H1 (cell line): Measurements from ENCODE around the gene DYNLT2. TPM values are rescaled to one million over a fixed set of nuclear protein-coding genes. Genes with fewer than 3 reads are reported as not detected.

Source experiments
- CTCF ChIA-PET: fragments of 300-600 bp; sonication (Branson Sonifier 250); formaldehyde crosslinking; loops from one replicate; lab custom pipeline; 2021; ENCODE audit not compliant: partially characterized antibody; lab: Charles Lee
- POLR2A ChIA-PET: fragments of 300-600 bp; sonication (Branson Sonifier 250); formaldehyde crosslinking; loops from one replicate; lab custom pipeline; 2021; ENCODE audit warnings: inconsistent platforms; ENCODE audit not compliant: partially characterized antibody; lab: Charles Lee
- DNase-seq, 2 experiments: peaks; one replicate each; pipeline versions ENCODE4 v3.0.0 to v3.0.0-alpha.2; 2010 to 2022; ENCODE audit warnings: low spot score in 2 of 2, low read depth in 1 of 2, mixed read lengths in 1 of 2
- FAIRE-seq: peaks from 2 replicates; lab custom pipeline; 2011; peaks lifted over from hg19 to GRCh38; lab: Jason Lieb, UNC
- H2AFZ ChIP-seq: 2 replicates; pipeline ENCODE4 v1.8.1; 2012; ENCODE audit warnings: low read length, inconsistent platforms
- H2AK5ac ChIP-seq: 2 replicates; pipeline ENCODE4 v1.6.1; 2013; ENCODE audit warnings: low read depth, low read length
- H2BK120ac ChIP-seq: replicated peaks from 2 replicates; pipeline ENCODE3; 2013; ENCODE audit warnings: low read depth, low read length, inconsistent platforms
- H2BK12ac ChIP-seq: 2 replicates; pipeline ENCODE4 v1.6.1; 2013; ENCODE audit warnings: low read depth, low read length
- H2BK15ac ChIP-seq: 2 replicates; pipeline ENCODE4 v1.6.1; 2013; ENCODE audit warnings: low read length
- H2BK20ac ChIP-seq: 2 replicates; pipeline ENCODE4 v1.6.1; 2013; ENCODE audit warnings: low read length
- H2BK5ac ChIP-seq: 2 replicates; pipeline ENCODE4 v1.6.1; 2013; ENCODE audit warnings: low read depth, low read length
- H3K14ac ChIP-seq: 2 replicates; pipeline ENCODE4 v1.6.1; 2013; ENCODE audit warnings: inconsistent platforms; ENCODE audit not compliant: insufficient read length
- H3K18ac ChIP-seq: 2 replicates; pipeline ENCODE4 v1.6.1; 2013; ENCODE audit warnings: low read length; ENCODE audit errors: extremely low read depth
- H3K23ac ChIP-seq: 2 replicates; pipeline ENCODE4 v1.6.1; 2013; ENCODE audit warnings: inconsistent platforms; ENCODE audit not compliant: insufficient read length
- H3K23me2 ChIP-seq: 2 replicates; pipeline ENCODE4 v1.6.1; 2013; ENCODE audit warnings: low read depth, low read length
- H3K27ac ChIP-seq: 2 replicates; pipeline ENCODE4 v1.6.1; 2011; ENCODE audit warnings: low read depth, low read length, inconsistent platforms
- H3K27me3 ChIP-seq, 4 experiments: replicated peaks in 1 of 4; 1 replicate in 1 of 4; 2 replicates in 3 of 4; pipeline versions ENCODE4 v1.6.1 to v1.8.1; 2011 to 2013; ENCODE audit warnings: low read length in 3 of 4, mild to moderate bottlenecking in 3 of 4, inconsistent platforms in 2 of 4, mixed read lengths in 2 of 4, moderate library complexity in 1 of 4; ENCODE audit not compliant: control insufficient read depth in 3 of 4, insufficient read depth in 3 of 4; ENCODE audit errors: extremely low read depth in 1 of 4
- H3K36me3 ChIP-seq, 4 experiments: 2 replicates each; pipeline versions ENCODE4 v1.6.1 to v1.8.1; 2011 to 2013; ENCODE audit warnings: mild to moderate bottlenecking in 4 of 4, low read length in 3 of 4, moderate library complexity in 2 of 4, control low read depth in 1 of 4, inconsistent platforms in 1 of 4; ENCODE audit not compliant: insufficient read depth in 4 of 4, control insufficient read depth in 2 of 4
- H3K4ac ChIP-seq: replicated peaks from 2 replicates; pipeline ENCODE3; 2013; ENCODE audit warnings: low read length, low read depth, mixed read lengths, inconsistent platforms; ENCODE audit not compliant: insufficient read length
- H3K4me1 ChIP-seq, 4 experiments: replicated peaks in 1 of 4; 1 replicate in 1 of 4; 2 replicates in 3 of 4; pipeline versions ENCODE4 v1.6.1 to v1.8.1; 2011 to 2013; ENCODE audit warnings: low read length in 3 of 4, inconsistent platforms in 2 of 4, mixed read lengths in 1 of 4; ENCODE audit not compliant: insufficient read depth in 4 of 4, control insufficient read depth in 3 of 4
- H3K4me2 ChIP-seq, 2 experiments: 2 replicates each; pipeline versions ENCODE4 v1.6.1 to v1.8.1; 2011 to 2013; ENCODE audit warnings: low read depth in 2 of 2, low read length in 2 of 2, control low read depth in 1 of 2, inconsistent platforms in 1 of 2, mild to moderate bottlenecking in 1 of 2; ENCODE audit not compliant: insufficient read depth in 1 of 2
- H3K4me3 ChIP-seq, 4 experiments: fragments of 200-600, 300-600 bp in 1 of 4; sonication (generic), shearing (Covaris generic), sonication (Bioruptor Twin) in 1 of 4; 2 replicates each; pipeline versions ENCODE4 v1.5.1 to v1.8.1; 2011 to 2016; ENCODE audit warnings: low read length in 4 of 4, low read depth in 3 of 4, control low read depth in 2 of 4, inconsistent platforms in 2 of 4, mild to moderate bottlenecking in 2 of 4, mixed read lengths in 1 of 4, moderate library complexity in 1 of 4; ENCODE audit not compliant: insufficient read depth in 2 of 4; ENCODE audit errors: extremely low read depth in 1 of 4
- H3K56ac ChIP-seq: replicated peaks from 2 replicates; pipeline ENCODE3; 2013; ENCODE audit warnings: low read depth, mild to moderate bottlenecking, mixed read lengths, low read length, inconsistent platforms; ENCODE audit not compliant: insufficient read length
- H3K79me1 ChIP-seq: 2 replicates; pipeline ENCODE4 v1.6.1; 2013; ENCODE audit warnings: low read depth, low read length, control low read depth
- H3K79me2 ChIP-seq, 2 experiments: 2 replicates each; pipeline versions ENCODE4 v1.6.1 to v1.8.1; 2012 to 2013; ENCODE audit warnings: low read length in 2 of 2, mild to moderate bottlenecking in 2 of 2, inconsistent platforms in 1 of 2; ENCODE audit not compliant: insufficient read depth in 2 of 2, control insufficient read depth in 1 of 2
- H3K9ac ChIP-seq, 4 experiments: replicated peaks in 1 of 4; 1 replicate in 1 of 4; 2 replicates in 3 of 4; pipeline versions ENCODE4 v1.6.1 to v1.8.1; 2011 to 2013; ENCODE audit warnings: low read depth in 3 of 4, low read length in 3 of 4, control low read depth in 2 of 4, mild to moderate bottlenecking in 2 of 4, moderate library complexity in 2 of 4, inconsistent platforms in 1 of 4; ENCODE audit errors: extremely low read depth in 1 of 4
- H3K9me3 ChIP-seq, 2 experiments: 2 replicates each; pipeline versions ENCODE4 v1.6.1 to v1.8.1; 2012 to 2013; ENCODE audit warnings: mild to moderate bottlenecking in 2 of 2, moderate library complexity in 2 of 2, control low read depth in 1 of 2, inconsistent platforms in 1 of 2, low read depth in 1 of 2, low read length in 1 of 2, mixed read lengths in 1 of 2; ENCODE audit not compliant: insufficient read depth in 2 of 2
- H4K20me1 ChIP-seq, 2 experiments: replicated peaks in 1 of 2; 2 replicates each; pipeline versions ENCODE3 to v1.8.1; 2011 to 2013; ENCODE audit warnings: inconsistent platforms in 2 of 2, low read length in 2 of 2, mild to moderate bottlenecking in 1 of 2; ENCODE audit not compliant: insufficient read depth in 2 of 2, control insufficient read depth in 1 of 2
- H4K5ac ChIP-seq: 2 replicates; pipeline ENCODE4 v1.6.1; 2013; ENCODE audit warnings: low read length, low read depth, mixed read lengths, inconsistent platforms; ENCODE audit not compliant: insufficient read length
- H4K8ac ChIP-seq: 2 replicates; pipeline ENCODE4 v1.8.0; 2013; ENCODE audit warnings: mild to moderate bottlenecking, moderate library complexity, low read length, inconsistent platforms; ENCODE audit not compliant: insufficient read depth; ENCODE audit errors: extremely low read depth
- H4K91ac ChIP-seq: replicated peaks from 2 replicates; pipeline ENCODE3; 2013; ENCODE audit warnings: low read length, mixed read lengths, inconsistent platforms; ENCODE audit not compliant: insufficient read length
- CHD2 ChIP-seq: IDR thresholded peaks from 2 replicates; pipeline ENCODE4 v1.6.1; 2012; ENCODE audit warnings: low read length, improper control_type of control experiment
- HDAC2 ChIP-seq, 2 experiments: fragments of 300-600 bp in 1 of 2; sonication (generic) in 1 of 2; IDR thresholded peaks; 2 replicates each; pipeline ENCODE4 v1.6.1; 2011 to 2012; ENCODE audit warnings: low read depth in 2 of 2, low read length in 2 of 2, mild to moderate bottlenecking in 2 of 2, moderate library complexity in 2 of 2, borderline replicate concordance in 1 of 2, inconsistent platforms in 1 of 2
- KDM1A ChIP-seq: fragments of 200-600, 300-600 bp; sonication (generic); IDR thresholded peaks from 2 replicates; pipeline ENCODE4 v1.7.1; 2016; ENCODE audit warnings: mild to moderate bottlenecking, low read length, borderline replicate concordance
- POU5F1 ChIP-seq: IDR thresholded peaks from 2 replicates; pipeline ENCODE4 v1.6.1; 2011; ENCODE audit warnings: low read depth, mild to moderate bottlenecking, low read length, moderate library complexity
- SAP30 ChIP-seq: fragments of 300-600 bp; sonication (generic); IDR thresholded peaks from 2 replicates; pipeline ENCODE4 v1.7.1; 2012; ENCODE audit warnings: low read length, moderate library complexity, mild to moderate bottlenecking, inconsistent platforms; ENCODE audit not compliant: insufficient read depth, insufficient replicate concordance
- TCF12 ChIP-seq: IDR thresholded peaks from 2 replicates; pipeline ENCODE4 v1.6.1; 2011; ENCODE audit warnings: low read depth, mild to moderate bottlenecking, low read length
- ZNF274 ChIP-seq: IDR thresholded peaks from 2 replicates; pipeline ENCODE4 v1.7.0; 2012; ENCODE audit warnings: low read length, borderline replicate concordance; ENCODE audit errors: extremely low read depth
- WGBS, 2 experiments: shearing (Covaris generic) in 1 of 2; methylation state at CpG; one replicate each; pipeline versions ENCODE4 v1.1.6 to v1.1.7; 2013 to 2015; ENCODE audit warnings: low lambda C conversion rate in 2 of 2, mixed read lengths in 2 of 2, inconsistent platforms in 1 of 2, low coverage in 1 of 2, missing lambda C conversion rate in 1 of 2; ENCODE audit not compliant: insufficient replicate concordance in 2 of 2, insufficient coverage in 1 of 2, insufficient read length in 1 of 2; ENCODE audit errors: extremely low coverage in 1 of 2, missing lambda C conversion rate in 1 of 2; 5-methylcytosine and 5-hydroxymethylcytosine counted together
- polyA plus RNA-seq, 7 experiments: library from polyadenylated mRNA; depleted of rRNA in 3 of 7; stranded (reverse) in 5 of 7; unstranded in 2 of 7; fragments of >200 nt in 5 of 7; fragments of 200-250 nt in 2 of 7; gene quantifications; 1 replicate in 5 of 7; 2 replicates in 1 of 7; 4 replicates in 1 of 7; pipeline versions ENCODE4 v1.2.1 to v1.2.3, GENCODE V29; 2011 to 2013; ENCODE audit warnings: missing spikeins in 2 of 7, mixed read lengths in 2 of 7
- total RNA-seq: library from RNA; stranded (reverse); fragmentation: NEBNext Ultra II Directional; extraction: Animal tissue kit (Norgen Biotek cat#: 25700); gene quantifications from 2 replicates; pipeline ENCODE4 v1.2.1, GENCODE V29; 2021

The DYNLT2 gene
- total and polyA plus RNA-seq, 2 of the 8 experiments (the other 6 are each of a cell fraction or from before 2014, with no cell fraction given), result 0.48 to 1.8 TPM

DNA sequence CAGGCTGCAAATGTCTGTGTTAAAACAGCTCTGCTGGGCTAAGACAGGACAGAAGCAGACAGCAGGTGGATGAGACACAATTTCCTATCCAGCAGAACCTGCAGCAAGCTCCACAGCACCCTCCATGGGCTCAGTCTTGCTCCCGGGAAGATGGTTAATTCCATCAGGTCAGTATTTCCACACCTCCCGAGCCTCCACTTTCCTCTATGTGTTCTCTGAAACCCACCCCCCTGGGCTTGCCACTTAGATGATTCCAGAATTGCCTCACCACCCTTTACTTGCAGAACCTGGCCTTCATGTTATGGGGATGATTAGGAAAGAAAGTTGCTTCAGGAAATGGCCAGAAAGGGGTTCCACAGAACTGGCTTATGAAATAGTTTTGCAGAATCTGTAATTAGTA lies 43.8 kb upstream of the DYNLT2 start:
- H4K8ac ChIP-seq, result no peak overlapping the region
- H3K4ac ChIP-seq, result no peak overlapping the region
- peaks cover 0 to 7% (median 1%) of the 10 kb centered on the region in 4 experiments; a peak in 2 of 7 replicates for H3K4me1 ChIP-seq
- no peaks in the 10 kb centered on the region for H3K79me1 ChIP-seq
- H2AK5ac ChIP-seq, result no peak overlapping the region
- no peak for DNase-seq
- 86% methylated on average over 2 of the region's 2 CpGs; no CpG with 5 or more reads in 1 of the 2 experiments for WGBS, 2 experiments
- H2BK20ac ChIP-seq, result no peak overlapping the region
- H2BK12ac ChIP-seq, result no peak overlapping the region
- no peak overlapping the region for H2BK120ac ChIP-seq
- no peaks in the 10 kb centered on the region for H3K36me3 ChIP-seq
- no peak overlapping the region for H2BK15ac ChIP-seq
- ChIA-PET POLR2A (interaction anchor here (1.6 to 1.9 kb wide), 2 partner anchors 9 to 11 kb away, joined by 4 to 6 read pairs; no protein-coding TSS in a partner anchor), CTCF (interaction anchor here (0.7 to 1.4 kb wide), 8 partner anchors 9 to 722 kb away, joined by 3 to 7 read pairs (median 4); no protein-coding TSS in a partner anchor)
- no peak for FAIRE-seq
- no peak overlapping the region for H2BK5ac ChIP-seq
- H3K9me3 ChIP-seq, result no peaks in the 10 kb centered on the region
- H3K23ac ChIP-seq, result no peak overlapping the region
- H3K9ac ChIP-seq, result no peak overlapping the region
- no peak overlapping the region for H3K14ac ChIP-seq
- H3K4me3 ChIP-seq, result no peak overlapping the region
- no peaks in the 10 kb centered on the region for H4K20me1 ChIP-seq
- H4K91ac ChIP-seq, result no peak overlapping the region
- no peak overlapping the region for H3K27ac ChIP-seq
- H3K4me2 ChIP-seq, result no peak overlapping the region
- no peak overlapping the region for H3K56ac ChIP-seq
- no peak for TF ChIP-seq HDAC2 (IDR thresholded peaks at IDR 0.05; ENCODE audit: borderline replicate concordance in 1 of 2, low read depth in 2 of 2, low read length in 2 of 2)
- no peak for TF ChIP-seq SAP30
- no peak for TF ChIP-seq ZNF274
- TF ChIP-seq KDM1A, result no peak
- no peak for TF ChIP-seq TCF12
- TF ChIP-seq CHD2, result no peak
- TF ChIP-seq POU5F1, result no peak
- no peak overlapping the region for H2AFZ ChIP-seq
- H4K5ac ChIP-seq, result no peak overlapping the region
- H3K23me2 ChIP-seq, result no peaks in the 10 kb centered on the region; the same call in 1 of the 2 replicates
- no peak overlapping the region for H3K18ac ChIP-seq
- no peaks in the 10 kb centered on the region for H3K79me2 ChIP-seq
- H3K27me3 ChIP-seq, result peaks cover 0 to 5% (median 0%) of the 10 kb centered on the region in 4 experiments; a peak in 2 of 7 replicates
